Gastroesophageal sphincter (tissue), 4 donors: ENCODE data around the gene PRDM5. TPM values are rescaled to one million over a fixed set of nuclear protein-coding genes. Genes with fewer than 3 reads are reported as not detected.

Source experiments
- ATAC-seq: fragments of 150-250 bp; one replicate; pipeline ENCODE4 v1.9.1; 2016; ENCODE audit warnings: mild to moderate bottlenecking, moderate library complexity
- H3K27ac ChIP-seq, 4 donors: fragments of 200-600 bp; sonication (generic) in 3 of 4; 1 replicate in 3 of 4; 2 replicates in 1 of 4; pipeline ENCODE4 v1.5.1; 2016 to 2019
- H3K27me3 ChIP-seq: fragments of 200-600 bp; sonication (generic); one replicate; pipeline ENCODE4 v1.5.1; 2019
- H3K36me3 ChIP-seq, 2 donors: fragments of 200-600 bp; sonication (generic); one replicate each; pipeline ENCODE4 v1.5.1; 2019; ENCODE audit warnings: control low read depth in 1 of 2
- H3K4me1 ChIP-seq, 3 donors: fragments of 200-600 bp; sonication (generic); 1 replicate in 2 of 3; 2 replicates in 1 of 3; pipeline ENCODE4 v1.5.1; 2016 to 2019; ENCODE audit warnings: control low read depth in 2 of 3
- H3K4me3 ChIP-seq, 2 donors: fragments of 200-600 bp; sonication (generic); one replicate each; pipeline ENCODE4 v1.5.1; 2019; ENCODE audit warnings: mild to moderate bottlenecking in 1 of 2, moderate library complexity in 1 of 2
- H3K9me3 ChIP-seq, 3 donors: fragments of 200-600 bp; sonication (generic); one replicate each; pipeline ENCODE4 v1.5.1; 2017 to 2019; ENCODE audit warnings: control low read depth in 2 of 3
- EP300 ChIP-seq: sonication (generic); formaldehyde crosslinking; IDR thresholded peaks from one replicate; pipeline ENCODE4 v1.6.1; 2017; ENCODE audit warnings: antibody characterized with exemption, mild to moderate bottlenecking
- POLR2A ChIP-seq, 2 donors: fragments of 450-650 bp; IDR thresholded peaks; one replicate each; pipeline ENCODE4 v1.6.1; 2017; ENCODE audit warnings: antibody characterized with exemption in 2 of 2, mild to moderate bottlenecking in 2 of 2, moderate library complexity in 1 of 2
- POLR2AphosphoS5 ChIP-seq: sonication (generic); formaldehyde crosslinking; IDR thresholded peaks from one replicate; pipeline ENCODE4 v1.6.1; 2017; ENCODE audit warnings: antibody characterized with exemption
- WGBS, 2 donors: methylation state at CpG; one replicate each; pipeline ENCODE4 v1.1.5; 2018; ENCODE audit warnings: low coverage in 1 of 2; 5-methylcytosine and 5-hydroxymethylcytosine counted together
- total RNA-seq, 4 donors: library from RNA; depleted of rRNA; stranded (reverse); fragments of >200 nt; gene quantifications; one replicate each; pipeline ENCODE4 v1.1.0, GENCODE V29; 2016
- TF ChIP-seq, protein P1 (sequence below), 4 experiments: fragments of 200-600 bp in 2 of 4; fragments of 450-650 bp in 2 of 4; sonication (generic) in 1 of 4; IDR thresholded peaks; one replicate each; pipeline ENCODE4 v1.5.1; 2017 to 2019; ENCODE audit warnings: antibody characterized with exemption in 4 of 4, mild to moderate bottlenecking in 2 of 4, moderate library complexity in 2 of 4

Gene PRDM5
- total RNA-seq, 4 donors from 2014 or later: 10.6 to 33.9 (median 18.9) TPM

DNA sequence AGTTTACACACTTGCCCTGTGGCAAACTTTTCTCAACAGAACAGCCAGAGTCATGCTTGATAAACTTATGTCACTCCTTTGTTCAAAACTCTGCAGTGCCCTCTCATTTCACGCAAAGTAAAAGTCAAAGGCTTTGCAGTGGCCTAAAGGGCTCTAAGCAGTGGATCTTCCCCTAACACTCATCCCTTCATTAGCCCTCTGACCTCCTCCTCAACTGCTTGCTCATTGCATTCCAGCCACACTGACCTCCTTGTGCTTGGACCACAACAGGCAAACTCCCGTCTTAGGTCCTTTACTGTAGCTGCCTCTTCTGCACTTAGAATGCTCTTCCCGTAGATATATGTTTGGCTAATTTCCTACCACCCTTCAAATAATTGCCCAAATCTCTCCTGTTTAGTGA is 5.6 kb downstream of the PRDM5 start:
- Histone ChIP-seq H3K27me3 (no peaks in the 10 kb centered on the region), H3K27ac (no peak overlapping the region), H3K4me3 (no peak overlapping the region), H3K9me3 (no peaks in the 10 kb centered on the region), H3K4me1 (peaks cover 0 to 33% (median 3%) of the 10 kb centered on the region in 3 donors), H3K36me3 (no peaks in the 10 kb centered on the region)
- 79 to 95% methylated on average over 2 of the region's 3 CpGs for WGBS, 2 donors
- no peak for ATAC-seq
- no peak for TF ChIP-seq POLR2A (IDR thresholded peaks at IDR 0.05)
- TF ChIP-seq, protein P1, sequence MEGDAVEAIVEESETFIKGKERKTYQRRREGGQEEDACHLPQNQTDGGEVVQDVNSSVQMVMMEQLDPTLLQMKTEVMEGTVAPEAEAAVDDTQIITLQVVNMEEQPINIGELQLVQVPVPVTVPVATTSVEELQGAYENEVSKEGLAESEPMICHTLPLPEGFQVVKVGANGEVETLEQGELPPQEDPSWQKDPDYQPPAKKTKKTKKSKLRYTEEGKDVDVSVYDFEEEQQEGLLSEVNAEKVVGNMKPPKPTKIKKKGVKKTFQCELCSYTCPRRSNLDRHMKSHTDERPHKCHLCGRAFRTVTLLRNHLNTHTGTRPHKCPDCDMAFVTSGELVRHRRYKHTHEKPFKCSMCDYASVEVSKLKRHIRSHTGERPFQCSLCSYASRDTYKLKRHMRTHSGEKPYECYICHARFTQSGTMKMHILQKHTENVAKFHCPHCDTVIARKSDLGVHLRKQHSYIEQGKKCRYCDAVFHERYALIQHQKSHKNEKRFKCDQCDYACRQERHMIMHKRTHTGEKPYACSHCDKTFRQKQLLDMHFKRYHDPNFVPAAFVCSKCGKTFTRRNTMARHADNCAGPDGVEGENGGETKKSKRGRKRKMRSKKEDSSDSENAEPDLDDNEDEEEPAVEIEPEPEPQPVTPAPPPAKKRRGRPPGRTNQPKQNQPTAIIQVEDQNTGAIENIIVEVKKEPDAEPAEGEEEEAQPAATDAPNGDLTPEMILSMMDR (IDR thresholded peaks at IDR 0.05): no peak
- TF ChIP-seq POLR2AphosphoS5: no peak
- TF ChIP-seq EP300: no peak

DNA sequence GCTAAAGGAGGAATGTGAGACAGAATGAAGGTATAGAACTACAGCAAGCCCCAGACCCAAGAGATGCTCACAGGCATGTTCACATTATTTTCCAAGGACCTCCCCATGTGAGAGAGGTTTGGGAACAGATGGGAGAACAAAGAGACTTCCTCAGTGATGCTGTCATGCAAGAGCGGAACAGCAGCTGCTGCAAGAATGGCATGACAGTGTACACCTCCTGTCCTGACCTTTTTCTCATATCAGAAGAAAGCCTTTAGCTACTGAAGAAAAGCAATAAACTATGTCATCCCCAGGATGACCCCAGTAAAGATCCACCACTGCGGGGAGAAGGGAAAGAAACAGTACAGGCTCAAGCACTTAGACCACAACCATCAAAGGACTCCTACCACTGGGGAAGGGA is 7.2 kb downstream of the PRDM5 start:
- H3K9me3 ChIP-seq: no peaks in the 10 kb centered on the region
- no peaks in the 10 kb centered on the region for H3K36me3 ChIP-seq
- no peak overlapping the region for H3K27ac ChIP-seq
- no peak for ATAC-seq
- no peak overlapping the region for H3K4me3 ChIP-seq
- TF ChIP-seq, protein P1 (IDR thresholded peaks at IDR 0.05): no peak
- TF ChIP-seq EP300: no peak
- no peak for TF ChIP-seq POLR2A (IDR thresholded peaks at IDR 0.05)
- TF ChIP-seq POLR2AphosphoS5: no peak
- H3K4me1 ChIP-seq: peaks cover 0 to 19% (median 3%) of the 10 kb centered on the region in 3 donors
- H3K27me3 ChIP-seq: no peaks in the 10 kb centered on the region
- WGBS, 2 donors: 78 to 93% methylated on average over 2 of the region's 2 CpGs

DNA sequence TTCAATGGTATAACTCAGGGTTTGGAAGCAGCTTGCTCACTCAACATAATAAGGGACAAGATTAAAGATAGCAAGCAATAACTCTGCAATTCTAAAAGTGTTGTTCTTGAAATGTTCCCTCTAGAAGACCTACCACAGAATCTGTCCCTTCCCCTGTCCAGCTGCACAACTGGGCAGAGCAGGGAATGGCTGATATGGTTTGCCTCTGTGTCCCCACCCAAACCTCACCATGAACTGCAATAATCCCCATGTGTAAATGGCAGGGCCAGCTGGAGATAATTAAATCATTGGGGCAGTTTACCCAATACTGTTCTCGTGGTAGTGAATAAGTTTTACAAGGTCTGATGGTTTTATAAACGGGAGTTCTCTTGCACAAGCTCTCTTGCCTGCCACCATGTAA is 19.1 kb downstream of the PRDM5 start:
- H3K9me3 ChIP-seq: no peaks in the 10 kb centered on the region
- no peaks in the 10 kb centered on the region for H3K4me1 ChIP-seq
- H3K27me3 ChIP-seq: no peaks in the 10 kb centered on the region
- ATAC-seq: no peak
- no peak overlapping the region for H3K4me3 ChIP-seq
- WGBS, 2 donors: 100% methylated on average over 1 of the region's 2 CpGs; no CpG with 5 or more reads in 1 of the 2 donors
- no peak overlapping the region for H3K27ac ChIP-seq
- H3K36me3 ChIP-seq: peaks cover 0 to 19% of the 10 kb centered on the region in 2 donors
- TF ChIP-seq, protein P1 (IDR thresholded peaks at IDR 0.05): no peak
- TF ChIP-seq EP300 (no peak), POLR2A (IDR thresholded peaks at IDR 0.05) (no peak), POLR2AphosphoS5 (no peak)

DNA sequence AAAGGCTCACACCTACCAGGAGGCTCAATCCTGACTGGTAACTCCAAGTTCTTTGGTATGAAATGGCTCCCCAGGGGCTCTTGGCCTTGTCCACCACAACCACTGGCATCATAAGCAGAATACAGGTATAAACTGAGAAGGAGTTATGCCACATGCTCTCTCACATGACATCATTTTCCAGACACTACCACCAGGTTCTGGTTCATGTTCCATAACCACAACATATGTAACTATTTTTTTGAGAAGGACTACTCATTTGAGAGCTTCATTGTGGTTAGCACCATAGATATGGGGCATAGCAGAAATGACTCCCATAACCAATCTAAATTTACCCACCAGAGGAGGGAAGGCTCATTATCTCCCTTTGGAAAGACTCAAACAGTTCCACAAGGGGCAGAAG is 19.6 kb downstream of the PRDM5 start:
- H3K27me3 ChIP-seq: no peaks in the 10 kb centered on the region
- no peaks in the 10 kb centered on the region for H3K4me1 ChIP-seq
- no peaks in the 10 kb centered on the region for H3K9me3 ChIP-seq
- no peak for ATAC-seq
- peaks cover 0 to 19% of the 10 kb centered on the region in 2 donors for H3K36me3 ChIP-seq
- H3K27ac ChIP-seq: no peak overlapping the region
- TF ChIP-seq EP300 (no peak), POLR2A (IDR thresholded peaks at IDR 0.05) (no peak), POLR2AphosphoS5 (no peak)
- TF ChIP-seq, protein P1 (IDR thresholded peaks at IDR 0.05): no peak
- H3K4me3 ChIP-seq: no peak overlapping the region

DNA sequence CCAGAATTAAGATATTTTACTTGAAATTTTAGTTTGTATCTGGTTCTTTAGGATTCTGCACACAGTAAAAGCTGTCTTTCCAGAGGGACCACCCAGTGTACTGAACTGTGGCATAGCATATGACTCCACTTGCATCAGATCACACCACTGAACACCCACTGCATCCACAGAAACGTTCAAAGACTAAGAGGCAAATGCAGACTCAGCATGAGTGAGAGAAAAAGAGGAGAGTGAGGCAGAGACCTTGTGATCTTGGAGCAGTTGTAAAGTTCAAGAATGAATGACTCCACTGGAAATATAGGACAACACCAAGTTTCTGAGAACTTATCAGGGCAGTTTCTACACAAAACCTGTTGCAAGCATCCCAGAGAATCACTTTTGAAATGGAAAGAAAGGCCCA is 20.8 kb downstream of the PRDM5 start:
- no peak for ATAC-seq
- Histone ChIP-seq H3K9me3 (no peaks in the 10 kb centered on the region), H3K27me3 (no peaks in the 10 kb centered on the region), H3K36me3 (peaks cover 0 to 19% of the 10 kb centered on the region in 2 donors), H3K4me1 (no peaks in the 10 kb centered on the region), H3K27ac (no peak overlapping the region), H3K4me3 (no peak overlapping the region)
- WGBS, 2 donors: 57 to 100% methylated on average over 1 of the region's 1 CpG
- TF ChIP-seq POLR2A (IDR thresholded peaks at IDR 0.05): no peak
- no peak for TF ChIP-seq POLR2AphosphoS5
- TF ChIP-seq, protein P1 (IDR thresholded peaks at IDR 0.05): no peak
- TF ChIP-seq EP300: no peak
